H1 (cell line): ENCODE measurements around the gene UGT1A10. TPM values are rescaled to one million over a fixed set of nuclear protein-coding genes. Genes with fewer than 3 reads are reported as not detected.

Experiments used
- CTCF ChIA-PET: fragments of 300-600 bp; sonication (Branson Sonifier 250); formaldehyde crosslinking; loops from one replicate; lab custom pipeline; 2021; ENCODE audit not compliant: partially characterized antibody; lab: Charles Lee
- POLR2A ChIA-PET: fragments of 300-600 bp; sonication (Branson Sonifier 250); formaldehyde crosslinking; loops from one replicate; lab custom pipeline; 2021; ENCODE audit warnings: inconsistent platforms; ENCODE audit not compliant: partially characterized antibody; lab: Charles Lee
- DNase-seq, 2 experiments: peaks; one replicate each; pipeline versions ENCODE4 v3.0.0 to v3.0.0-alpha.2; 2010 to 2022; ENCODE audit warnings: low spot score in 2 of 2, low read depth in 1 of 2, mixed read lengths in 1 of 2
- FAIRE-seq: peaks from 2 replicates; lab custom pipeline; 2011; peaks lifted over from hg19 to GRCh38; lab: Jason Lieb, UNC
- H2AFZ ChIP-seq: 2 replicates; pipeline ENCODE4 v1.8.1; 2012; ENCODE audit warnings: low read length, inconsistent platforms
- H2AK5ac ChIP-seq: 2 replicates; pipeline ENCODE4 v1.6.1; 2013; ENCODE audit warnings: low read depth, low read length
- H2BK120ac ChIP-seq: replicated peaks from 2 replicates; pipeline ENCODE3; 2013; ENCODE audit warnings: low read depth, low read length, inconsistent platforms
- H2BK12ac ChIP-seq: 2 replicates; pipeline ENCODE4 v1.6.1; 2013; ENCODE audit warnings: low read depth, low read length
- H2BK15ac ChIP-seq: 2 replicates; pipeline ENCODE4 v1.6.1; 2013; ENCODE audit warnings: low read length
- H2BK20ac ChIP-seq: 2 replicates; pipeline ENCODE4 v1.6.1; 2013; ENCODE audit warnings: low read length
- H2BK5ac ChIP-seq: 2 replicates; pipeline ENCODE4 v1.6.1; 2013; ENCODE audit warnings: low read depth, low read length
- H3K14ac ChIP-seq: 2 replicates; pipeline ENCODE4 v1.6.1; 2013; ENCODE audit warnings: inconsistent platforms; ENCODE audit not compliant: insufficient read length
- H3K18ac ChIP-seq: 2 replicates; pipeline ENCODE4 v1.6.1; 2013; ENCODE audit warnings: low read length; ENCODE audit errors: extremely low read depth
- H3K23ac ChIP-seq: 2 replicates; pipeline ENCODE4 v1.6.1; 2013; ENCODE audit warnings: inconsistent platforms; ENCODE audit not compliant: insufficient read length
- H3K23me2 ChIP-seq: 2 replicates; pipeline ENCODE4 v1.6.1; 2013; ENCODE audit warnings: low read depth, low read length
- H3K27ac ChIP-seq: 2 replicates; pipeline ENCODE4 v1.6.1; 2011; ENCODE audit warnings: low read depth, low read length, inconsistent platforms
- H3K27me3 ChIP-seq, 4 experiments: replicated peaks in 1 of 4; 1 replicate in 1 of 4; 2 replicates in 3 of 4; pipeline versions ENCODE4 v1.6.1 to v1.8.1; 2011 to 2013; ENCODE audit warnings: low read length in 3 of 4, mild to moderate bottlenecking in 3 of 4, inconsistent platforms in 2 of 4, mixed read lengths in 2 of 4, moderate library complexity in 1 of 4; ENCODE audit not compliant: control insufficient read depth in 3 of 4, insufficient read depth in 3 of 4; ENCODE audit errors: extremely low read depth in 1 of 4
- H3K36me3 ChIP-seq, 4 experiments: 2 replicates each; pipeline versions ENCODE4 v1.6.1 to v1.8.1; 2011 to 2013; ENCODE audit warnings: mild to moderate bottlenecking in 4 of 4, low read length in 3 of 4, moderate library complexity in 2 of 4, control low read depth in 1 of 4, inconsistent platforms in 1 of 4; ENCODE audit not compliant: insufficient read depth in 4 of 4, control insufficient read depth in 2 of 4
- H3K4ac ChIP-seq: replicated peaks from 2 replicates; pipeline ENCODE3; 2013; ENCODE audit warnings: low read length, low read depth, mixed read lengths, inconsistent platforms; ENCODE audit not compliant: insufficient read length
- H3K4me1 ChIP-seq, 4 experiments: replicated peaks in 1 of 4; 1 replicate in 1 of 4; 2 replicates in 3 of 4; pipeline versions ENCODE4 v1.6.1 to v1.8.1; 2011 to 2013; ENCODE audit warnings: low read length in 3 of 4, inconsistent platforms in 2 of 4, mixed read lengths in 1 of 4; ENCODE audit not compliant: insufficient read depth in 4 of 4, control insufficient read depth in 3 of 4
- H3K4me2 ChIP-seq, 2 experiments: 2 replicates each; pipeline versions ENCODE4 v1.6.1 to v1.8.1; 2011 to 2013; ENCODE audit warnings: low read depth in 2 of 2, low read length in 2 of 2, control low read depth in 1 of 2, inconsistent platforms in 1 of 2, mild to moderate bottlenecking in 1 of 2; ENCODE audit not compliant: insufficient read depth in 1 of 2
- H3K4me3 ChIP-seq, 4 experiments: fragments of 200-600, 300-600 bp in 1 of 4; sonication (generic), shearing (Covaris generic), sonication (Bioruptor Twin) in 1 of 4; 2 replicates each; pipeline versions ENCODE4 v1.5.1 to v1.8.1; 2011 to 2016; ENCODE audit warnings: low read length in 4 of 4, low read depth in 3 of 4, control low read depth in 2 of 4, inconsistent platforms in 2 of 4, mild to moderate bottlenecking in 2 of 4, mixed read lengths in 1 of 4, moderate library complexity in 1 of 4; ENCODE audit not compliant: insufficient read depth in 2 of 4; ENCODE audit errors: extremely low read depth in 1 of 4
- H3K56ac ChIP-seq: replicated peaks from 2 replicates; pipeline ENCODE3; 2013; ENCODE audit warnings: low read depth, mild to moderate bottlenecking, mixed read lengths, low read length, inconsistent platforms; ENCODE audit not compliant: insufficient read length
- H3K79me1 ChIP-seq: 2 replicates; pipeline ENCODE4 v1.6.1; 2013; ENCODE audit warnings: low read depth, low read length, control low read depth
- H3K79me2 ChIP-seq, 2 experiments: 2 replicates each; pipeline versions ENCODE4 v1.6.1 to v1.8.1; 2012 to 2013; ENCODE audit warnings: low read length in 2 of 2, mild to moderate bottlenecking in 2 of 2, inconsistent platforms in 1 of 2; ENCODE audit not compliant: insufficient read depth in 2 of 2, control insufficient read depth in 1 of 2
- H3K9ac ChIP-seq, 4 experiments: replicated peaks in 1 of 4; 1 replicate in 1 of 4; 2 replicates in 3 of 4; pipeline versions ENCODE4 v1.6.1 to v1.8.1; 2011 to 2013; ENCODE audit warnings: low read depth in 3 of 4, low read length in 3 of 4, control low read depth in 2 of 4, mild to moderate bottlenecking in 2 of 4, moderate library complexity in 2 of 4, inconsistent platforms in 1 of 4; ENCODE audit errors: extremely low read depth in 1 of 4
- H3K9me3 ChIP-seq, 2 experiments: 2 replicates each; pipeline versions ENCODE4 v1.6.1 to v1.8.1; 2012 to 2013; ENCODE audit warnings: mild to moderate bottlenecking in 2 of 2, moderate library complexity in 2 of 2, control low read depth in 1 of 2, inconsistent platforms in 1 of 2, low read depth in 1 of 2, low read length in 1 of 2, mixed read lengths in 1 of 2; ENCODE audit not compliant: insufficient read depth in 2 of 2
- H4K20me1 ChIP-seq, 2 experiments: replicated peaks in 1 of 2; 2 replicates each; pipeline versions ENCODE3 to v1.8.1; 2011 to 2013; ENCODE audit warnings: inconsistent platforms in 2 of 2, low read length in 2 of 2, mild to moderate bottlenecking in 1 of 2; ENCODE audit not compliant: insufficient read depth in 2 of 2, control insufficient read depth in 1 of 2
- H4K5ac ChIP-seq: 2 replicates; pipeline ENCODE4 v1.6.1; 2013; ENCODE audit warnings: low read length, low read depth, mixed read lengths, inconsistent platforms; ENCODE audit not compliant: insufficient read length
- H4K8ac ChIP-seq: 2 replicates; pipeline ENCODE4 v1.8.0; 2013; ENCODE audit warnings: mild to moderate bottlenecking, moderate library complexity, low read length, inconsistent platforms; ENCODE audit not compliant: insufficient read depth; ENCODE audit errors: extremely low read depth
- H4K91ac ChIP-seq: replicated peaks from 2 replicates; pipeline ENCODE3; 2013; ENCODE audit warnings: low read length, mixed read lengths, inconsistent platforms; ENCODE audit not compliant: insufficient read length
- CHD1 ChIP-seq: IDR thresholded peaks from 2 replicates; pipeline ENCODE4 v1.6.1; 2012; ENCODE audit warnings: low read depth, low read length, improper control_type of control experiment
- CTCF ChIP-seq, 3 experiments: IDR thresholded peaks; 1 replicate in 2 of 3; 2 replicates in 1 of 3; pipeline versions ENCODE4 v1.5.1 to v1.6.1; 2011; ENCODE audit warnings: low read length in 3 of 3, mild to moderate bottlenecking in 3 of 3, inconsistent platforms in 2 of 3, low read depth in 1 of 3, moderate library complexity in 1 of 3; ENCODE audit not compliant: insufficient read depth in 1 of 3; ENCODE audit errors: control extremely low read depth in 1 of 3
- EZH2 ChIP-seq: fragments of 200-600 bp; sonication (generic); IDR thresholded peaks from 2 replicates; pipeline ENCODE4 v1.7.1; 2012; ENCODE audit warnings: low read depth, mild to moderate bottlenecking, moderate library complexity, low read length, inconsistent platforms; ENCODE audit not compliant: severe bottlenecking
- POLR2AphosphoS5 ChIP-seq: IDR thresholded peaks from 2 replicates; pipeline ENCODE4 v1.6.1; 2011; ENCODE audit warnings: low read depth, low read length
- RBBP5 ChIP-seq: IDR thresholded peaks from 2 replicates; pipeline ENCODE4 v1.7.1; 2012; ENCODE audit warnings: low read depth, mild to moderate bottlenecking, inconsistent platforms, low read length, moderate library complexity, borderline replicate concordance
- SIRT6 ChIP-seq: IDR thresholded peaks from one replicate; pipeline ENCODE4 v1.7.1; 2012; ENCODE audit warnings: low read length, inconsistent platforms
- SRF ChIP-seq: IDR thresholded peaks from 2 replicates; pipeline ENCODE4 v1.6.1; 2011; ENCODE audit warnings: mild to moderate bottlenecking, low read depth, low read length, moderate library complexity
- TCF12 ChIP-seq: IDR thresholded peaks from 2 replicates; pipeline ENCODE4 v1.6.1; 2011; ENCODE audit warnings: low read depth, mild to moderate bottlenecking, low read length
- WGBS, 2 experiments: shearing (Covaris generic) in 1 of 2; methylation state at CpG; one replicate each; pipeline versions ENCODE4 v1.1.6 to v1.1.7; 2013 to 2015; ENCODE audit warnings: low lambda C conversion rate in 2 of 2, mixed read lengths in 2 of 2, inconsistent platforms in 1 of 2, low coverage in 1 of 2, missing lambda C conversion rate in 1 of 2; ENCODE audit not compliant: insufficient replicate concordance in 2 of 2, insufficient coverage in 1 of 2, insufficient read length in 1 of 2; ENCODE audit errors: extremely low coverage in 1 of 2, missing lambda C conversion rate in 1 of 2; 5-methylcytosine and 5-hydroxymethylcytosine counted together
- polyA plus RNA-seq, 7 experiments: library from polyadenylated mRNA; depleted of rRNA in 3 of 7; stranded (reverse) in 5 of 7; unstranded in 2 of 7; fragments of >200 nt in 5 of 7; fragments of 200-250 nt in 2 of 7; gene quantifications; 1 replicate in 5 of 7; 2 replicates in 1 of 7; 4 replicates in 1 of 7; pipeline versions ENCODE4 v1.2.1 to v1.2.3, GENCODE V29; 2011 to 2013; ENCODE audit warnings: missing spikeins in 2 of 7, mixed read lengths in 2 of 7
- total RNA-seq: library from RNA; stranded (reverse); fragmentation: NEBNext Ultra II Directional; extraction: Animal tissue kit (Norgen Biotek cat#: 25700); gene quantifications from 2 replicates; pipeline ENCODE4 v1.2.1, GENCODE V29; 2021
- TF ChIP-seq, protein P1 (sequence below): IDR thresholded peaks from 2 replicates; pipeline ENCODE4 v1.6.1; 2011; ENCODE audit warnings: low read depth, mild to moderate bottlenecking, low read length; ENCODE audit not compliant: insufficient read depth
- TF ChIP-seq, protein P2 (sequence below): IDR thresholded peaks from 2 replicates; pipeline ENCODE4 v1.6.1; 2011; ENCODE audit warnings: low read length, improper control_type of control experiment

The UGT1A10 gene
- total and polyA plus RNA-seq, 2 of the 8 experiments (the other 6 are each of a cell fraction or from before 2014, with no cell fraction given) = not detected

GRCh38 chr2:233713262-233713615 lies 77.0 kb downstream of the UGT1A10 start:
- no peak overlapping the region for H3K9ac ChIP-seq
- H2AK5ac ChIP-seq = no peak overlapping the region
- H3K9me3 ChIP-seq = no peaks in the 10 kb centered on the region
- H3K4me1 ChIP-seq = no peaks in the 10 kb centered on the region
- no peak overlapping the region for H2AFZ ChIP-seq
- ChIA-PET CTCF (interaction anchor here (0.7 to 1.7 kb wide), 2 partner anchors 239 to 265 kb away, joined by 3 to 4 read pairs; no protein-coding TSS in a partner anchor), POLR2A (no interaction called here)
- no peak for FAIRE-seq
- H3K4me3 ChIP-seq = no peak overlapping the region
- WGBS, 2 experiments = 89% methylated on average over 7 of the region's 7 CpGs; no CpG with 5 or more reads in 1 of the 2 experiments
- no peak overlapping the region for H2BK20ac ChIP-seq
- no peaks in the 10 kb centered on the region for H3K36me3 ChIP-seq
- no peak overlapping the region for H3K14ac ChIP-seq
- H3K79me1 ChIP-seq = no peaks in the 10 kb centered on the region
- H3K4me2 ChIP-seq = no peak overlapping the region
- H3K4ac ChIP-seq = no peak overlapping the region
- H3K27me3 ChIP-seq = peaks cover 0 to 1% (median 0%) of the 10 kb centered on the region in 4 experiments; a peak in 1 of 7 replicates
- H4K8ac ChIP-seq = no peak overlapping the region
- H2BK5ac ChIP-seq = no peak overlapping the region
- no peak for DNase-seq
- H4K5ac ChIP-seq = no peak overlapping the region
- no peak overlapping the region for H4K91ac ChIP-seq
- no peak overlapping the region for H3K18ac ChIP-seq
- H2BK12ac ChIP-seq = no peak overlapping the region
- H3K56ac ChIP-seq = no peak overlapping the region
- no peaks in the 10 kb centered on the region for H4K20me1 ChIP-seq
- H2BK120ac ChIP-seq = no peak overlapping the region
- no peak overlapping the region for H3K27ac ChIP-seq
- H2BK15ac ChIP-seq = no peak overlapping the region
- no peaks in the 10 kb centered on the region for H3K79me2 ChIP-seq
- H3K23ac ChIP-seq = no peak overlapping the region
- no peaks in the 10 kb centered on the region for H3K23me2 ChIP-seq
- TF ChIP-seq RBBP5 (no peak), CHD1 (no peak), EZH2 (no peak), POLR2AphosphoS5 (no peak), TCF12 (no peak), SIRT6 (no peak), CTCF (IDR thresholded peaks at IDR 0.05; ENCODE audit: control extremely low read depth in 1 of 3, insufficient read depth in 1 of 3, low read depth in 1 of 3, low read length in 3 of 3) (no peak), SRF (no peak)
- TF ChIP-seq, protein P1, sequence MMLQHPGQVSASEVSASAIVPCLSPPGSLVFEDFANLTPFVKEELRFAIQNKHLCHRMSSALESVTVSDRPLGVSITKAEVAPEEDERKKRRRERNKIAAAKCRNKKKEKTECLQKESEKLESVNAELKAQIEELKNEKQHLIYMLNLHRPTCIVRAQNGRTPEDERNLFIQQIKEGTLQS = no peak
- TF ChIP-seq, protein P2, sequence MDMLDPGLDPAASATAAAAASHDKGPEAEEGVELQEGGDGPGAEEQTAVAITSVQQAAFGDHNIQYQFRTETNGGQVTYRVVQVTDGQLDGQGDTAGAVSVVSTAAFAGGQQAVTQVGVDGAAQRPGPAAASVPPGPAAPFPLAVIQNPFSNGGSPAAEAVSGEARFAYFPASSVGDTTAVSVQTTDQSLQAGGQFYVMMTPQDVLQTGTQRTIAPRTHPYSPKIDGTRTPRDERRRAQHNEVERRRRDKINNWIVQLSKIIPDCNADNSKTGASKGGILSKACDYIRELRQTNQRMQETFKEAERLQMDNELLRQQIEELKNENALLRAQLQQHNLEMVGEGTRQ = no peak
